ENCODE results near the gene CCDC197.

- TF ChIP-seq, protein P1, sequence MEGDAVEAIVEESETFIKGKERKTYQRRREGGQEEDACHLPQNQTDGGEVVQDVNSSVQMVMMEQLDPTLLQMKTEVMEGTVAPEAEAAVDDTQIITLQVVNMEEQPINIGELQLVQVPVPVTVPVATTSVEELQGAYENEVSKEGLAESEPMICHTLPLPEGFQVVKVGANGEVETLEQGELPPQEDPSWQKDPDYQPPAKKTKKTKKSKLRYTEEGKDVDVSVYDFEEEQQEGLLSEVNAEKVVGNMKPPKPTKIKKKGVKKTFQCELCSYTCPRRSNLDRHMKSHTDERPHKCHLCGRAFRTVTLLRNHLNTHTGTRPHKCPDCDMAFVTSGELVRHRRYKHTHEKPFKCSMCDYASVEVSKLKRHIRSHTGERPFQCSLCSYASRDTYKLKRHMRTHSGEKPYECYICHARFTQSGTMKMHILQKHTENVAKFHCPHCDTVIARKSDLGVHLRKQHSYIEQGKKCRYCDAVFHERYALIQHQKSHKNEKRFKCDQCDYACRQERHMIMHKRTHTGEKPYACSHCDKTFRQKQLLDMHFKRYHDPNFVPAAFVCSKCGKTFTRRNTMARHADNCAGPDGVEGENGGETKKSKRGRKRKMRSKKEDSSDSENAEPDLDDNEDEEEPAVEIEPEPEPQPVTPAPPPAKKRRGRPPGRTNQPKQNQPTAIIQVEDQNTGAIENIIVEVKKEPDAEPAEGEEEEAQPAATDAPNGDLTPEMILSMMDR (IDR thresholded peaks at IDR 0.05), result no peak
- no peak for TF ChIP-seq ZFX (IDR thresholded peaks at IDR 0.05; ENCODE audit: borderline replicate concordance)
Measured at GRCh38 chr14:93991649-93992048, 5.5 kb upstream of the CCDC197 start.

Measured in 22Rv1 (cell line).